PC-3 (cell line): Measurements from ENCODE around the gene KDM5B. TPM values are rescaled to one million over a fixed set of nuclear protein-coding genes. Genes with fewer than 3 reads are reported as not detected.
A peak's percentile ranks its signal among the peaks of the same experiment; 100 is the strongest.

Source experiments
- ATAC-seq: fragments of 200-7000 bp; cut with Tn5 transposase; 2 replicates; pipeline ENCODE4 v1.9.1; 2020; ENCODE audit warnings: mild to moderate bottlenecking, moderate library complexity
- BruUV-seq: library from RNA; stranded (reverse); fragments of 400-500 nt; replicated peaks from 2 replicates; lab custom pipeline; 2021; lab: Mats Ljungman, UMichigan
- CTCF ChIA-PET: fragments of 300-600 bp; sonication (Branson Sonifier 250); formaldehyde crosslinking; loops from one replicate; lab custom pipeline; 2022; ENCODE audit warnings: antibody characterized with exemption; lab: Charles Lee
- POLR2A ChIA-PET: fragments of 300-600 bp; sonication (Branson Sonifier 250); formaldehyde crosslinking; loops from one replicate; lab custom pipeline; 2022; ENCODE audit warnings: antibody characterized with exemption; ENCODE audit not compliant: unreplicated experiment; lab: Charles Lee
- DNase-seq: peaks from one replicate; pipeline ENCODE4 v3.0.0-alpha.2; 2015
- H2AFZ ChIP-seq: fragments of 300-600 bp; sonication (generic); 2 replicates; pipeline ENCODE4 v1.6.0; 2016; ENCODE audit warnings: antibody characterized with exemption, low read length
- H3F3A ChIP-seq: fragments of 300-600 bp; sonication (generic); one replicate; pipeline ENCODE4 v1.6.0; 2017; ENCODE audit warnings: antibody characterized with exemption, low read length, control low read depth, mild to moderate bottlenecking; ENCODE audit not compliant: unreplicated experiment
- H3K27ac ChIP-seq: fragments of 300-600 bp; sonication (generic); 2 replicates; pipeline ENCODE4 v1.5.1; 2016; ENCODE audit warnings: mild to moderate bottlenecking, low read length
- H3K27me3 ChIP-seq: fragments of 300-600 bp; sonication (generic); 2 replicates; pipeline ENCODE4 v1.6.1; 2016; ENCODE audit warnings: low read length, mixed read lengths
- H3K36me3 ChIP-seq: fragments of 300-600 bp; sonication (generic); 2 replicates; pipeline ENCODE4 v1.6.1; 2016; ENCODE audit warnings: low read depth, mixed run types, low read length, mixed read lengths
- H3K4me1 ChIP-seq: fragments of 300-600 bp; sonication (generic); 2 replicates; pipeline ENCODE4 v1.5.1; 2016; ENCODE audit warnings: low read length; ENCODE audit not compliant: insufficient read depth
- H3K4me2 ChIP-seq: fragments of 300-600 bp; sonication (generic); 2 replicates; pipeline ENCODE4 v1.6.0; 2016; ENCODE audit warnings: low read length
- H3K4me3 ChIP-seq: fragments of 300-600 bp; sonication (generic); 2 replicates; pipeline ENCODE4 v1.5.1; 2016; ENCODE audit warnings: mild to moderate bottlenecking, low read length, mixed read lengths
- H3K79me2 ChIP-seq: fragments of 300-600 bp; sonication (generic); 2 replicates; pipeline ENCODE4 v1.6.1; 2017; ENCODE audit warnings: low read length, mixed read lengths
- H3K9ac ChIP-seq: fragments of 300-600 bp; sonication (generic); 2 replicates; pipeline ENCODE4 v1.6.0; 2016; ENCODE audit warnings: mild to moderate bottlenecking, low read length
- H3K9me2 ChIP-seq: fragments of 300-600 bp; sonication (generic); replicated peaks from 2 replicates; pipeline ENCODE4 v1.6.1; 2016; ENCODE audit warnings: mixed run types, low read length, mixed read lengths
- H3K9me3 ChIP-seq: fragments of 300-600 bp; sonication (generic); 2 replicates; pipeline ENCODE4 v1.6.1; 2016; ENCODE audit warnings: low read length, mixed read lengths
- H4K20me1 ChIP-seq: fragments of 300-600 bp; sonication (generic); 2 replicates; pipeline ENCODE4 v1.6.1; 2016; ENCODE audit warnings: low read length, mixed read lengths
- EZH2 ChIP-seq: fragments of 300-600 bp; sonication (generic); IDR thresholded peaks from one replicate; pipeline ENCODE4 v1.6.1; 2017; ENCODE audit warnings: antibody characterized with exemption, mild to moderate bottlenecking, low read length; ENCODE audit not compliant: unreplicated experiment
- EZH2phosphoT487 ChIP-seq: fragments of 300-600 bp; sonication (generic); IDR thresholded peaks from 2 replicates; pipeline ENCODE4 v1.6.1; 2018; ENCODE audit warnings: mild to moderate bottlenecking, antibody characterized with exemption, low read length, borderline replicate concordance
- intact Hi-C: fragments of 100-400 bp; cut with micrococcal nuclease; formaldehyde crosslinking; loops from 2 replicates; pipeline ENCODE4 v1.9.0; 2023
- total RNA-seq: library from RNA; depleted of rRNA; stranded (reverse); fragments of >200 nt; gene quantifications from 2 replicates; pipeline ENCODE4 v1.2.3, GENCODE V29; 2014
- TF ChIP-seq, protein P1 (sequence below): fragments of 300-600 bp; sonication (generic); conservative IDR thresholded peaks from 2 replicates; pipeline ENCODE4 v1.5.1; 2017; ENCODE audit warnings: antibody characterized with exemption, low read depth, mild to moderate bottlenecking, low read length

Gene KDM5B
- total RNA-seq, 1 experiment from 2014 or later, result 41.4 TPM

DNA sequence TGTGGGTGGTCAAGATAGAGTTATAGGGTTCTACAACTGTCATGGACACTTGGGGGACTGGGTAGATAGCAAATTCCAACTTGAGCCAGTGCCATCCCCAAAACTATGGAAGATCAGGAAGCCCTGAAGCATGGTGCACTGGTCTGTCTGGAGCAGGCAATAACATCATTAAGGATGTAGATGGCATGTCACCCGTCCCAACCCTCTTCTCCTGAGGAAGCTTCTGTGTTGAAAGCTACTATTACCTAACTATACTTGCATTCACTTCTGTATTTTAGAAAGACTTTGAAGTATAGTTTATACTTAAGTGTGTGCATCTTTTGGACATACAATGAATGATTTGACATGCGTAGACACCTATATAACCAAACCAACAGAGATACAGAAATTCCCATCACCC lies 47.8 kb upstream of the KDM5B start:
- DNase-seq (no peak), ATAC-seq (no peak)
- Histone ChIP-seq H3K36me3 (peaks cover 5% of the 10 kb centered on the region; the same call in 1 of the 2 replicates), H3K27ac (no peak overlapping the region), H3K9me2 (no peaks in the 10 kb centered on the region), H3K79me2 (0 out of 2 replicates have a peak, but pooled peaks cover 6% of the 10 kb centered on the region), H2AFZ (no peak overlapping the region), H3K4me1 (peaks cover 7% of the 10 kb centered on the region; the same call in 1 of the 2 replicates), H3K27me3 (no peaks in the 10 kb centered on the region), H4K20me1 (no peaks in the 10 kb centered on the region), H3K9ac (no peak overlapping the region), H3K9me3 (no peaks in the 10 kb centered on the region), H3F3A (no peaks in the 10 kb centered on the region), H3K4me3 (no peak overlapping the region), H3K4me2 (no peak overlapping the region)
- CTCF ChIA-PET, result no interaction called here
- intact Hi-C loops, result no loop called here
- POLR2A ChIA-PET, result no interaction called here
- BruUV-seq, result no TSS peak
- TF ChIP-seq EZH2phosphoT487, result no peak
- TF ChIP-seq EZH2, result no peak
- TF ChIP-seq, protein P1, sequence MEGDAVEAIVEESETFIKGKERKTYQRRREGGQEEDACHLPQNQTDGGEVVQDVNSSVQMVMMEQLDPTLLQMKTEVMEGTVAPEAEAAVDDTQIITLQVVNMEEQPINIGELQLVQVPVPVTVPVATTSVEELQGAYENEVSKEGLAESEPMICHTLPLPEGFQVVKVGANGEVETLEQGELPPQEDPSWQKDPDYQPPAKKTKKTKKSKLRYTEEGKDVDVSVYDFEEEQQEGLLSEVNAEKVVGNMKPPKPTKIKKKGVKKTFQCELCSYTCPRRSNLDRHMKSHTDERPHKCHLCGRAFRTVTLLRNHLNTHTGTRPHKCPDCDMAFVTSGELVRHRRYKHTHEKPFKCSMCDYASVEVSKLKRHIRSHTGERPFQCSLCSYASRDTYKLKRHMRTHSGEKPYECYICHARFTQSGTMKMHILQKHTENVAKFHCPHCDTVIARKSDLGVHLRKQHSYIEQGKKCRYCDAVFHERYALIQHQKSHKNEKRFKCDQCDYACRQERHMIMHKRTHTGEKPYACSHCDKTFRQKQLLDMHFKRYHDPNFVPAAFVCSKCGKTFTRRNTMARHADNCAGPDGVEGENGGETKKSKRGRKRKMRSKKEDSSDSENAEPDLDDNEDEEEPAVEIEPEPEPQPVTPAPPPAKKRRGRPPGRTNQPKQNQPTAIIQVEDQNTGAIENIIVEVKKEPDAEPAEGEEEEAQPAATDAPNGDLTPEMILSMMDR, result no peak

DNA sequence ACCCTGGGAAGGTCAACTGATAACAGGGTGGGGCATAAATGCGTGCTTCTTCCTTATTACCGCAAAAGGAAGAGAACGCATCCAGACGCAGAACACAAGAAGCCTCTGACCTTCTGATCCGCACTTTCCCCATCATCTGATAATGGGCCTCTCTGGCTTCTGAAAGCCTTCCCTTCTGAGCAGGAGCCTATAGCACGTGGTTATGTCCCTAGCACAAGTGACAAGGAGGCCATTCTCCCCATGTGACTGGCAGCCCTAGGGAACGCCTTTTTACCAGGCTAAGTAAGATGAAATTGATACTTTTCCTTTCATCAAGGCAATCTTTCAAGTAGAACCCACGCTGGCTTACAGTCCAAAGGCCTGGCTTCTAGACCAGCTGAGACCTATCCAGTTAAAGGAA lies 46.6 kb upstream of the KDM5B start:
- ChIA-PET CTCF (no interaction called here), POLR2A (no interaction called here)
- intact Hi-C loops, result loop anchor here (5.0 kb wide), 2 partner anchors 82 to 102 kb away; no protein-coding TSS in a partner anchor
- DNase-seq (no peak), ATAC-seq (no peak)
- Histone ChIP-seq H3K79me2 (0 out of 2 replicates have a peak, but pooled peaks cover 2% of the 10 kb centered on the region), H3K4me3 (no peak overlapping the region), H3F3A (no peaks in the 10 kb centered on the region), H3K9me2 (no peaks in the 10 kb centered on the region), H3K4me1 (no peaks in the 10 kb centered on the region), H3K9ac (no peak overlapping the region), H3K27me3 (no peaks in the 10 kb centered on the region), H3K4me2 (no peak overlapping the region), H4K20me1 (no peaks in the 10 kb centered on the region), H3K9me3 (no peaks in the 10 kb centered on the region), H3K27ac (no peak overlapping the region), H2AFZ (no peak overlapping the region), H3K36me3 (peaks cover 5% of the 10 kb centered on the region; the same call in 1 of the 2 replicates)
- TF ChIP-seq EZH2phosphoT487 (no peak), EZH2 (no peak)
- TF ChIP-seq, protein P1, result no peak
- BruUV-seq, result no TSS peak

DNA sequence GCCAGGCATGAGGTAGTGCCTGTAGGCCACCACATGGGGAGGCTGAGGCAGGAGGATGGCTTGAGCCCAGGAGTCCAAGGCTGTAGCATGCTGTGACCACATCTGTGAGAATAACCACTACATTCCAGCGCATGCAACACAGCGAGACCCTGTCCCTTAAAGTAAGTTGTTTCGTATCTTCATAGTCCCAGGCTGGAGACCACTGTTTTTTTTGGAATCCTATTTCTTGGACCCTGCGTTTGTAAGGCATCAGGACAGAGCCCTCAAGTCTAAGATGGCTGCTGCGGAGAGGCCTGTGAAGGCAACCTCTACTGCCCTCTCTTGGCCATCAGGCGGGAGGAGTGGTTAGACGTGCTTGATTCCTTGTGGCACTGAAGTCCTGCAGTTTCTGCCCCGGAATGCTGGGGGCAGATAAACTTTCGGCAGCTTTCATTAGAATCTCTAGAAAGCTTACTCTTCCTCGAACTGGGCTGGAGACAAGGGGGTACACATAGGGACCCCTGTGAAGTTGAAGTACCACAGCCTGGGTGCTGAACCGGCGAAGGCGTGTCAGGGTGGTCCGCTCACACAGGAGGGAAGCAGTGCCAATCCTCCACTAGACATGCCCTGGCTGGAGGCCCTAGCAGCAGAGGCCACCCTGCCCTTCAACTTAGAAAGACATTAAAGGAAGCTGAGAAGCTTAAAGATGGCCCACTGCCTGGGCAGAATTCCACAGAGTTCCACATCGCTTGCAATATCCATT lies 44.1 kb upstream of the KDM5B start:
- CTCF ChIA-PET, result interaction anchor here (0.5 to 1.0 kb wide), 2 partner anchors 90 to 106 kb away, joined by 3 to 4 read pairs; no protein-coding TSS in a partner anchor

More for the DNA sequence above, 44.1 kb upstream of the KDM5B start:
- H2AFZ ChIP-seq, result peak overlapping the region; percentile 83
- H3K9me3 ChIP-seq, result no peaks in the 10 kb centered on the region
- H3K4me3 ChIP-seq, result no peak overlapping the region
- peak; percentile 93 for ATAC-seq
- no peaks in the 10 kb centered on the region for H3F3A ChIP-seq
- no peak overlapping the region for H3K27ac ChIP-seq
- H4K20me1 ChIP-seq, result no peaks in the 10 kb centered on the region
- no peaks in the 10 kb centered on the region for H3K9me2 ChIP-seq
- BruUV-seq, result no TSS peak
- POLR2A ChIA-PET, result no interaction called here
- peak; percentile 70 for DNase-seq
- peaks cover 2% of the 10 kb centered on the region; the same call in 1 of the 2 replicates for H3K36me3 ChIP-seq
- no peak overlapping the region for H3K4me2 ChIP-seq
- H3K79me2 ChIP-seq, result no peaks in the 10 kb centered on the region
- H3K4me1 ChIP-seq, result no peaks in the 10 kb centered on the region
- no peaks in the 10 kb centered on the region for H3K27me3 ChIP-seq
- TF ChIP-seq, protein P1, result peak; percentile 87
- TF ChIP-seq EZH2phosphoT487, result no peak
- intact Hi-C loops, result loop anchor here (2.0 to 5.0 kb wide), 3 partner anchors 42 to 100 kb away; partner anchors contain the start of gene PCAT6
- H3K9ac ChIP-seq, result no peak overlapping the region
